HEK293 (cell line): ENCODE measurements around the gene BANF2.

ENCODE experiments used
- CTCF ChIA-PET: fragments of 350-600 bp; formaldehyde crosslinking; extraction: SDS; loops from one replicate; lab custom pipeline; 2021; ENCODE audit warnings: antibody characterized with exemption; lab: Yijun Ruan, JAX
- POLR2A ChIA-PET: fragments of 300-600 bp; formaldehyde crosslinking; extraction: SDS; loops from one replicate; lab custom pipeline; 2020; ENCODE audit warnings: antibody characterized with exemption, inconsistent platforms; lab: Yijun Ruan, JAX
- H3K27ac ChIP-seq: fragments of 200-500 bp; sonication (Bioruptor generic); 2 replicates; pipeline ENCODE4 v1.5.1; 2014; ENCODE audit warnings: low read depth, low read length, control low read depth, inconsistent platforms; ENCODE audit errors: extremely low read depth
- H3K36me3 ChIP-seq, 2 experiments: fragments of 200-500 bp in 1 of 2; sonication (Bioruptor generic) in 1 of 2; 1 replicate in 1 of 2; 2 replicates in 1 of 2; pipeline ENCODE4 v1.5.1; 2014 to 2017; ENCODE audit warnings: inconsistent platforms in 2 of 2, low read length in 2 of 2; ENCODE audit not compliant: control insufficient read depth in 2 of 2, insufficient read depth in 1 of 2
- H3K4me1 ChIP-seq: fragments of 200-500 bp; sonication (Bioruptor generic); 2 replicates; pipeline ENCODE4 v1.5.1; 2014; ENCODE audit warnings: mild to moderate bottlenecking, low read length, inconsistent platforms; ENCODE audit not compliant: control insufficient read depth, insufficient read depth
- H3K4me3 ChIP-seq: 2 replicates; pipeline ENCODE4 v1.5.1; 2011; ENCODE audit warnings: low read depth, mild to moderate bottlenecking, control low read depth, low read length, moderate library complexity
- H3K9me3 ChIP-seq: fragments of 200-500 bp; sonication (Bioruptor generic); 2 replicates; pipeline ENCODE4 v1.5.1; 2014; ENCODE audit warnings: low read depth, low read length, inconsistent platforms; ENCODE audit not compliant: control insufficient read depth, insufficient read depth
- BCL11A ChIP-seq: fragments of 450-650 bp; formaldehyde crosslinking; IDR thresholded peaks from 2 replicates; pipeline ENCODE4 v1.5.1; 2016; ENCODE audit warnings: low read depth, missing biosample characterization, missing genetic modification characterization
- FEZF1 ChIP-seq: fragments of 450-650 bp; formaldehyde crosslinking; IDR thresholded peaks from 2 replicates; pipeline ENCODE4 v1.5.1; 2016; ENCODE audit warnings: missing biosample characterization, missing genetic modification characterization
- ZBTB20 ChIP-seq: fragments of 450-650 bp; formaldehyde crosslinking; IDR thresholded peaks from 2 replicates; pipeline ENCODE4 v1.5.1; 2016; ENCODE audit warnings: missing biosample characterization, missing genetic modification characterization
- ZEB2 ChIP-seq: fragments of 450-650 bp; formaldehyde crosslinking; IDR thresholded peaks from 2 replicates; pipeline ENCODE4 v1.5.1; 2016; ENCODE audit warnings: missing biosample characterization, missing genetic modification characterization
- ZFHX2 ChIP-seq: fragments of 450-650 bp; formaldehyde crosslinking; conservative IDR thresholded peaks from 2 replicates; pipeline ENCODE4 v1.5.1; 2016; ENCODE audit warnings: missing biosample characterization, missing genetic modification characterization
- ZFP37 ChIP-seq: fragments of 450-650 bp; formaldehyde crosslinking; IDR thresholded peaks from 2 replicates; pipeline ENCODE4 v1.5.1; 2016; ENCODE audit warnings: missing biosample characterization, missing genetic modification characterization
- ZFP69B ChIP-seq: fragments of 450-650 bp; formaldehyde crosslinking; IDR thresholded peaks from 2 replicates; pipeline ENCODE4 v1.5.1; 2016; ENCODE audit warnings: missing biosample characterization, missing genetic modification characterization
- ZNF114 ChIP-seq: fragments of 450-650 bp; formaldehyde crosslinking; IDR thresholded peaks from 2 replicates; pipeline ENCODE4 v1.5.0; 2017; ENCODE audit warnings: missing biosample characterization, missing genetic modification characterization
- ZNF19 ChIP-seq: fragments of 450-650 bp; formaldehyde crosslinking; IDR thresholded peaks from 2 replicates; pipeline ENCODE4; 2016; ENCODE audit warnings: missing biosample characterization, missing genetic modification characterization, low read depth
- ZNF335 ChIP-seq: fragments of 450-650 bp; formaldehyde crosslinking; conservative IDR thresholded peaks from 2 replicates; pipeline ENCODE4 v1.5.1; 2016; ENCODE audit warnings: missing biosample characterization, missing genetic modification characterization
- ZNF362 ChIP-seq: fragments of 450-650 bp; formaldehyde crosslinking; IDR thresholded peaks from 2 replicates; pipeline ENCODE4 v1.5.1; 2016; ENCODE audit warnings: missing biosample characterization, missing genetic modification characterization
- ZNF37A ChIP-seq: fragments of 450-650 bp; IDR thresholded peaks from 2 replicates; pipeline ENCODE4 v1.5.1; 2018; ENCODE audit warnings: missing biosample characterization, missing genetic modification characterization
- ZNF391 ChIP-seq: fragments of 450-650 bp; formaldehyde crosslinking; IDR thresholded peaks from 2 replicates; pipeline ENCODE4 v1.5.1; 2016; ENCODE audit warnings: low read depth, missing biosample characterization, missing genetic modification characterization, borderline replicate concordance
- ZNF510 ChIP-seq: fragments of 450-650 bp; formaldehyde crosslinking; IDR thresholded peaks from 2 replicates; pipeline ENCODE4 v1.5.1; 2018; ENCODE audit warnings: mild to moderate bottlenecking, missing genetic modification characterization, missing biosample characterization; ENCODE audit not compliant: insufficient replicate concordance
- ZNF571 ChIP-seq: fragments of 450-650 bp; formaldehyde crosslinking; IDR thresholded peaks from 2 replicates; pipeline ENCODE4 v1.5.0; 2017; ENCODE audit warnings: missing biosample characterization, missing genetic modification characterization
- ZNF580 ChIP-seq: fragments of 450-650 bp; formaldehyde crosslinking; IDR thresholded peaks from 2 replicates; pipeline ENCODE4 v1.5.1; 2016; ENCODE audit warnings: missing biosample characterization, missing genetic modification characterization
- ZNF596 ChIP-seq: fragments of 450-650 bp; IDR thresholded peaks from 2 replicates; pipeline ENCODE4 v1.5.0; 2018; ENCODE audit warnings: missing biosample characterization, mild to moderate bottlenecking, missing genetic modification characterization, moderate library complexity
- ZNF624 ChIP-seq: fragments of 450-650 bp; formaldehyde crosslinking; IDR thresholded peaks from 2 replicates; pipeline ENCODE4 v1.5.1; 2017; ENCODE audit warnings: missing biosample characterization, missing genetic modification characterization
- ZNF777 ChIP-seq: fragments of 450-650 bp; formaldehyde crosslinking; IDR thresholded peaks from 2 replicates; pipeline ENCODE4 v1.5.1; 2017; ENCODE audit warnings: missing biosample characterization, missing genetic modification characterization, borderline replicate concordance

Gene BANF2

GRCh38 chr20:17668432-17668831 is 31.3 kb upstream of the BANF2 start (continued):
- no peak for TF ChIP-seq ZNF19 (tag by site-specific recombination)

GRCh38 chr20:17669306-17669931 is 30.3 kb upstream of the BANF2 start:
- no peak overlapping the region for H3K4me3 ChIP-seq
- H3K36me3 ChIP-seq, result peaks cover 0 to 12% of the 10 kb centered on the region in 2 experiments; a peak in 1 of 3 replicates
- no peaks in the 10 kb centered on the region for H3K9me3 ChIP-seq
- TF ChIP-seq ZFP37 (tag by site-specific recombination) (no peak), BCL11A (tag by site-specific recombination) (no peak), FEZF1 (tag by site-specific recombination) (no peak), ZNF624 (no peak), ZNF510 (tag by site-specific recombination) (no peak)
- CTCF ChIA-PET, result no interaction called here
- POLR2A ChIA-PET, result no interaction called here
- H3K27ac ChIP-seq, result no peak overlapping the region
- H3K4me1 ChIP-seq, result no peaks in the 10 kb centered on the region

GRCh38 chr20:17671011-17671410 is 28.8 kb upstream of the BANF2 start:
- Histone ChIP-seq H3K4me1 (no peaks in the 10 kb centered on the region), H3K4me3 (no peak overlapping the region), H3K9me3 (no peaks in the 10 kb centered on the region), H3K27ac (no peak overlapping the region), H3K36me3 (peaks cover 0 to 25% of the 10 kb centered on the region in 2 experiments; a peak in 1 of 3 replicates)
- POLR2A ChIA-PET, result interaction anchor here (0.7 kb wide), 1 partner anchor 11 kb away, joined by 3 read pairs; no protein-coding TSS in a partner anchor
- CTCF ChIA-PET, result no interaction called here
- TF ChIP-seq ZEB2 (tag by site-specific recombination), result no peak
- TF ChIP-seq ZNF580, result no peak
- TF ChIP-seq ZFP69B (tag by site-specific recombination), result no peak
- no peak for TF ChIP-seq ZNF335 (tag by site-specific recombination)
- no peak for TF ChIP-seq ZNF391
- no peak for TF ChIP-seq ZBTB20 (tag by site-specific recombination)
- no peak for TF ChIP-seq ZNF777 (tag by site-specific recombination)
- no peak for TF ChIP-seq ZNF596
- no peak for TF ChIP-seq ZNF571 (tag by site-specific recombination)
- TF ChIP-seq ZFHX2 (tag by site-specific recombination), result no peak
- no peak for TF ChIP-seq ZNF114

- Histone ChIP-seq H3K36me3 (peaks cover 0 to 30% of the 10 kb centered on the region in 2 experiments; a peak in 1 of 3 replicates), H3K4me3 (no peak overlapping the region), H3K4me1 (no peaks in the 10 kb centered on the region), H3K27ac (no peak overlapping the region), H3K9me3 (no peaks in the 10 kb centered on the region)
- ChIA-PET POLR2A (no interaction called here), CTCF (no interaction called here)
- TF ChIP-seq ZNF362 (tag by site-specific recombination) (no peak), ZNF37A (tag by site-specific recombination) (no peak)
Measured at GRCh38 chr20:17671565-17671964, 28.2 kb upstream of the BANF2 start.
